Trophoblast cell (in vitro differentiated cells and primary cell): Measurements from ENCODE around the gene OSBPL9.

ENCODE experiments used
- DNase-seq, 2 donors: peaks; one replicate each; pipeline ENCODE4 v3.0.0-alpha.2; 2016
- H2AFZ ChIP-seq: 2 replicates; pipeline ENCODE4 v1.6.1; 2013; ENCODE audit warnings: low read length, moderate library complexity, mild to moderate bottlenecking; ENCODE audit not compliant: insufficient read depth, poor library complexity
- H2AK5ac ChIP-seq: 2 replicates; pipeline ENCODE4 v1.6.1; 2013; ENCODE audit warnings: mild to moderate bottlenecking, low read length
- H2BK120ac ChIP-seq: 2 replicates; pipeline ENCODE4 v1.6.1; 2013; ENCODE audit warnings: low read length, mild to moderate bottlenecking, moderate library complexity; ENCODE audit not compliant: insufficient read depth, poor library complexity
- H2BK12ac ChIP-seq: 2 replicates; pipeline ENCODE4 v1.6.1; 2013; ENCODE audit warnings: mild to moderate bottlenecking, low read length, moderate library complexity
- H2BK5ac ChIP-seq: 2 replicates; pipeline ENCODE4 v1.6.1; 2013; ENCODE audit warnings: low read length, low read depth, moderate library complexity, mild to moderate bottlenecking; ENCODE audit not compliant: poor library complexity
- H3K14ac ChIP-seq: 2 replicates; pipeline ENCODE4 v1.6.1; 2013; ENCODE audit warnings: mild to moderate bottlenecking, low read length
- H3K18ac ChIP-seq: 2 replicates; pipeline ENCODE4 v1.6.1; 2013; ENCODE audit warnings: mild to moderate bottlenecking, low read length
- H3K23ac ChIP-seq: 2 replicates; pipeline ENCODE4 v1.6.1; 2013; ENCODE audit warnings: low read length
- H3K27ac ChIP-seq: 2 replicates; pipeline ENCODE4 v1.5.1; 2013; ENCODE audit warnings: low read depth, mild to moderate bottlenecking, inconsistent platforms, low read length, moderate library complexity
- H3K27me3 ChIP-seq: 2 replicates; pipeline ENCODE4 v1.6.1; 2013; ENCODE audit warnings: inconsistent platforms, mild to moderate bottlenecking, low read length, moderate library complexity; ENCODE audit not compliant: insufficient read depth
- H3K36me3 ChIP-seq, 2 experiments: 1 replicate in 1 of 2; 2 replicates in 1 of 2; pipeline ENCODE4 v1.6.1; 2013; ENCODE audit warnings: low read length in 2 of 2, mild to moderate bottlenecking in 2 of 2, moderate library complexity in 1 of 2; ENCODE audit not compliant: insufficient read depth in 2 of 2, control insufficient read depth in 1 of 2
- H3K4ac ChIP-seq: 2 replicates; pipeline ENCODE4 v1.6.1; 2013; ENCODE audit warnings: low read depth, mild to moderate bottlenecking, low read length, moderate library complexity
- H3K4me1 ChIP-seq, 2 experiments: 1 replicate in 1 of 2; 2 replicates in 1 of 2; pipeline ENCODE4 v1.6.1; 2013; ENCODE audit warnings: low read length in 2 of 2, mild to moderate bottlenecking in 2 of 2, moderate library complexity in 1 of 2; ENCODE audit not compliant: insufficient read depth in 2 of 2, control insufficient read depth in 1 of 2
- H3K4me2 ChIP-seq: 2 replicates; pipeline ENCODE4 v1.6.1; 2013; ENCODE audit warnings: inconsistent platforms, mild to moderate bottlenecking, low read length, moderate library complexity
- H3K4me3 ChIP-seq: 2 replicates; pipeline ENCODE4 v1.5.1; 2013; ENCODE audit warnings: mild to moderate bottlenecking, low read depth, low read length, inconsistent platforms
- H3K79me1 ChIP-seq: one replicate; pipeline ENCODE4 v1.6.1; 2013; ENCODE audit warnings: low read length
- H3K79me2 ChIP-seq: 2 replicates; pipeline ENCODE4 v1.6.1; 2013; ENCODE audit warnings: low read length, mild to moderate bottlenecking; ENCODE audit not compliant: control insufficient read depth, insufficient read depth, poor library complexity
- H3K9ac ChIP-seq: 2 replicates; pipeline ENCODE4 v1.6.1; 2013; ENCODE audit warnings: mild to moderate bottlenecking, low read length
- H3K9me3 ChIP-seq: 2 replicates; pipeline ENCODE4 v1.6.1; 2013; ENCODE audit warnings: low read depth, mild to moderate bottlenecking, control low read depth, inconsistent platforms, low read length; ENCODE audit not compliant: insufficient read depth
- H4K12ac ChIP-seq: 2 replicates; pipeline ENCODE4 v1.6.1; 2013; ENCODE audit warnings: low read depth, mild to moderate bottlenecking, low read length, moderate library complexity
- H4K8ac ChIP-seq: 2 replicates; pipeline ENCODE4 v1.6.1; 2013; ENCODE audit warnings: low read depth, mild to moderate bottlenecking, low read length, moderate library complexity
- H4K91ac ChIP-seq: one replicate; pipeline ENCODE4 v1.6.1; 2013; ENCODE audit warnings: low read depth, mild to moderate bottlenecking, low read length, moderate library complexity
- WGBS: extraction: QIAGEN DNeasy Blood & Tissue Kit; methylation state at CpG from one replicate; pipeline ENCODE4 v1.1.7; 2013; ENCODE audit warnings: missing lambda C conversion rate; ENCODE audit not compliant: insufficient read length, insufficient coverage; ENCODE audit errors: extremely low coverage; 5-methylcytosine and 5-hydroxymethylcytosine counted together

Gene OSBPL9

GRCh38 chr1:51661081-51661518 is 44.2 kb downstream of the OSBPL9 start:
- Histone ChIP-seq H3K79me2 (peaks cover 6% of the 10 kb centered on the region), H4K8ac (no peak overlapping the region), H3K79me1 (peaks cover 16% of the 10 kb centered on the region), H2AK5ac (no peak overlapping the region), H3K9ac (no peak overlapping the region), H3K4ac (no peak overlapping the region), H3K36me3 (peaks cover 2 to 4% of the 10 kb centered on the region in 2 experiments), H2BK5ac (peak overlapping the region; percentile 36), H3K27me3 (no peaks in the 10 kb centered on the region), H3K14ac (no peak overlapping the region), H3K4me3 (no peak overlapping the region), H2BK12ac (no peak overlapping the region), H3K27ac (peak overlapping the region; percentile 91), H4K12ac (no peak overlapping the region), H3K4me1 (peaks cover 8 to 9% of the 10 kb centered on the region in 2 experiments), H2AFZ (no peak overlapping the region), H3K18ac (no peak overlapping the region), H4K91ac (no peak overlapping the region), H3K9me3 (no peaks in the 10 kb centered on the region), H3K23ac (no peak overlapping the region), H3K4me2 (no peak overlapping the region), H2BK120ac (no peak overlapping the region)
- no CpG with 5 or more reads among the region's 3 CpGs for WGBS
- DNase-seq: peak; percentile 10 to 71

GRCh38 chr1:51663105-51663504 is 46.2 kb downstream of the OSBPL9 start:
- Histone ChIP-seq H3K9ac (no peak overlapping the region), H4K12ac (no peak overlapping the region), H3K4ac (no peak overlapping the region), H3K9me3 (no peaks in the 10 kb centered on the region), H3K27ac (no peak overlapping the region), H4K91ac (peak overlapping the region; percentile 37), H3K27me3 (no peaks in the 10 kb centered on the region), H3K18ac (no peak overlapping the region), H2BK5ac (no peak overlapping the region), H3K36me3 (peaks cover 0 to 3% of the 10 kb centered on the region in 2 experiments), H3K23ac (no peak overlapping the region), H3K79me1 (peaks cover 10% of the 10 kb centered on the region), H2BK120ac (no peak overlapping the region), H2AFZ (no peak overlapping the region), H3K14ac (no peak overlapping the region), H3K4me3 (no peak overlapping the region), H2BK12ac (no peak overlapping the region), H3K4me1 (peaks cover 6 to 14% of the 10 kb centered on the region in 2 experiments), H4K8ac (no peak overlapping the region), H2AK5ac (no peak overlapping the region), H3K4me2 (no peak overlapping the region), H3K79me2 (peaks cover 2% of the 10 kb centered on the region)
- WGBS: no CpG with 5 or more reads among the region's 1 CpG
- DNase-seq: no peak

GRCh38 chr1:51663721-51664120 is 46.8 kb downstream of the OSBPL9 start:
- Histone ChIP-seq H4K8ac (no peak overlapping the region), H3K79me1 (peaks cover 10% of the 10 kb centered on the region), H3K4me2 (no peak overlapping the region), H4K12ac (no peak overlapping the region), H3K14ac (no peak overlapping the region), H2BK5ac (no peak overlapping the region), H3K79me2 (peaks cover 2% of the 10 kb centered on the region), H4K91ac (no peak overlapping the region), H3K27me3 (no peaks in the 10 kb centered on the region), H2AFZ (no peak overlapping the region), H3K9me3 (no peaks in the 10 kb centered on the region), H3K18ac (no peak overlapping the region), H2AK5ac (no peak overlapping the region), H3K4me3 (no peak overlapping the region), H3K36me3 (peaks cover 0 to 3% of the 10 kb centered on the region in 2 experiments), H3K4me1 (peaks cover 7 to 14% of the 10 kb centered on the region in 2 experiments), H3K9ac (no peak overlapping the region), H3K23ac (no peak overlapping the region), H3K27ac (no peak overlapping the region), H2BK120ac (no peak overlapping the region), H2BK12ac (no peak overlapping the region), H3K4ac (no peak overlapping the region)
- WGBS: no CpG with 5 or more reads among the region's 2 CpGs
- no peak for DNase-seq

- H4K91ac ChIP-seq: peak overlapping the region; percentile 62
- no peak overlapping the region for H3K23ac ChIP-seq
- no peak overlapping the region for H3K4me3 ChIP-seq
- H3K18ac ChIP-seq: no peak overlapping the region
- no peak overlapping the region for H2BK120ac ChIP-seq
- H4K12ac ChIP-seq: no peak overlapping the region
- H2AK5ac ChIP-seq: no peak overlapping the region
- no peaks in the 10 kb centered on the region for H3K9me3 ChIP-seq
- no peak overlapping the region for H3K4me2 ChIP-seq
- WGBS: no CpG with 5 or more reads among the region's 6 CpGs
- H3K36me3 ChIP-seq: peaks cover 0 to 3% of the 10 kb centered on the region in 2 experiments
- no peak overlapping the region for H3K14ac ChIP-seq
- H3K9ac ChIP-seq: no peak overlapping the region
- H2AFZ ChIP-seq: no peak overlapping the region
- H3K27me3 ChIP-seq: no peaks in the 10 kb centered on the region
- H3K79me2 ChIP-seq: peaks cover 4% of the 10 kb centered on the region
- no peak overlapping the region for H2BK12ac ChIP-seq
- H3K4ac ChIP-seq: peak overlapping the region; percentile 64
- peaks cover 16% of the 10 kb centered on the region for H3K79me1 ChIP-seq
- H3K4me1 ChIP-seq: peaks cover 16 to 22% of the 10 kb centered on the region in 2 experiments
- no peak overlapping the region for H3K27ac ChIP-seq
- H4K8ac ChIP-seq: peak overlapping the region; percentile 11
- peak overlapping the region; percentile 27 for H2BK5ac ChIP-seq
- DNase-seq: no peak
Measured at GRCh38 chr1:51664421-51665240, 47.7 kb downstream of the OSBPL9 start.
